H1 (cell line): Measurements from ENCODE around the gene PPP4R4. TPM values are rescaled to one million over a fixed set of nuclear protein-coding genes. Genes with fewer than 3 reads are reported as not detected.

Source experiments
- CTCF ChIA-PET: fragments of 300-600 bp; sonication (Branson Sonifier 250); formaldehyde crosslinking; loops from one replicate; lab custom pipeline; 2021; ENCODE audit not compliant: partially characterized antibody; lab: Charles Lee
- POLR2A ChIA-PET: fragments of 300-600 bp; sonication (Branson Sonifier 250); formaldehyde crosslinking; loops from one replicate; lab custom pipeline; 2021; ENCODE audit warnings: inconsistent platforms; ENCODE audit not compliant: partially characterized antibody; lab: Charles Lee
- DNase-seq, 2 experiments: peaks; one replicate each; pipeline versions ENCODE4 v3.0.0 to v3.0.0-alpha.2; 2010 to 2022; ENCODE audit warnings: low spot score in 2 of 2, low read depth in 1 of 2, mixed read lengths in 1 of 2
- FAIRE-seq: peaks from 2 replicates; lab custom pipeline; 2011; peaks lifted over from hg19 to GRCh38; lab: Jason Lieb, UNC
- H2AFZ ChIP-seq: 2 replicates; pipeline ENCODE4 v1.8.1; 2012; ENCODE audit warnings: low read length, inconsistent platforms
- H2AK5ac ChIP-seq: 2 replicates; pipeline ENCODE4 v1.6.1; 2013; ENCODE audit warnings: low read depth, low read length
- H2BK120ac ChIP-seq: replicated peaks from 2 replicates; pipeline ENCODE3; 2013; ENCODE audit warnings: low read depth, low read length, inconsistent platforms
- H2BK12ac ChIP-seq: 2 replicates; pipeline ENCODE4 v1.6.1; 2013; ENCODE audit warnings: low read depth, low read length
- H2BK15ac ChIP-seq: 2 replicates; pipeline ENCODE4 v1.6.1; 2013; ENCODE audit warnings: low read length
- H2BK20ac ChIP-seq: 2 replicates; pipeline ENCODE4 v1.6.1; 2013; ENCODE audit warnings: low read length
- H2BK5ac ChIP-seq: 2 replicates; pipeline ENCODE4 v1.6.1; 2013; ENCODE audit warnings: low read depth, low read length
- H3K14ac ChIP-seq: 2 replicates; pipeline ENCODE4 v1.6.1; 2013; ENCODE audit warnings: inconsistent platforms; ENCODE audit not compliant: insufficient read length
- H3K18ac ChIP-seq: 2 replicates; pipeline ENCODE4 v1.6.1; 2013; ENCODE audit warnings: low read length; ENCODE audit errors: extremely low read depth
- H3K23ac ChIP-seq: 2 replicates; pipeline ENCODE4 v1.6.1; 2013; ENCODE audit warnings: inconsistent platforms; ENCODE audit not compliant: insufficient read length
- H3K23me2 ChIP-seq: 2 replicates; pipeline ENCODE4 v1.6.1; 2013; ENCODE audit warnings: low read depth, low read length
- H3K27ac ChIP-seq: 2 replicates; pipeline ENCODE4 v1.6.1; 2011; ENCODE audit warnings: low read depth, low read length, inconsistent platforms
- H3K27me3 ChIP-seq, 4 experiments: replicated peaks in 1 of 4; 1 replicate in 1 of 4; 2 replicates in 3 of 4; pipeline versions ENCODE4 v1.6.1 to v1.8.1; 2011 to 2013; ENCODE audit warnings: low read length in 3 of 4, mild to moderate bottlenecking in 3 of 4, inconsistent platforms in 2 of 4, mixed read lengths in 2 of 4, moderate library complexity in 1 of 4; ENCODE audit not compliant: control insufficient read depth in 3 of 4, insufficient read depth in 3 of 4; ENCODE audit errors: extremely low read depth in 1 of 4
- H3K36me3 ChIP-seq, 4 experiments: 2 replicates each; pipeline versions ENCODE4 v1.6.1 to v1.8.1; 2011 to 2013; ENCODE audit warnings: mild to moderate bottlenecking in 4 of 4, low read length in 3 of 4, moderate library complexity in 2 of 4, control low read depth in 1 of 4, inconsistent platforms in 1 of 4; ENCODE audit not compliant: insufficient read depth in 4 of 4, control insufficient read depth in 2 of 4
- H3K4ac ChIP-seq: replicated peaks from 2 replicates; pipeline ENCODE3; 2013; ENCODE audit warnings: low read length, low read depth, mixed read lengths, inconsistent platforms; ENCODE audit not compliant: insufficient read length
- H3K4me1 ChIP-seq, 4 experiments: replicated peaks in 1 of 4; 1 replicate in 1 of 4; 2 replicates in 3 of 4; pipeline versions ENCODE4 v1.6.1 to v1.8.1; 2011 to 2013; ENCODE audit warnings: low read length in 3 of 4, inconsistent platforms in 2 of 4, mixed read lengths in 1 of 4; ENCODE audit not compliant: insufficient read depth in 4 of 4, control insufficient read depth in 3 of 4
- H3K4me2 ChIP-seq, 2 experiments: 2 replicates each; pipeline versions ENCODE4 v1.6.1 to v1.8.1; 2011 to 2013; ENCODE audit warnings: low read depth in 2 of 2, low read length in 2 of 2, control low read depth in 1 of 2, inconsistent platforms in 1 of 2, mild to moderate bottlenecking in 1 of 2; ENCODE audit not compliant: insufficient read depth in 1 of 2
- H3K4me3 ChIP-seq, 4 experiments: fragments of 200-600, 300-600 bp in 1 of 4; sonication (generic), shearing (Covaris generic), sonication (Bioruptor Twin) in 1 of 4; 2 replicates each; pipeline versions ENCODE4 v1.5.1 to v1.8.1; 2011 to 2016; ENCODE audit warnings: low read length in 4 of 4, low read depth in 3 of 4, control low read depth in 2 of 4, inconsistent platforms in 2 of 4, mild to moderate bottlenecking in 2 of 4, mixed read lengths in 1 of 4, moderate library complexity in 1 of 4; ENCODE audit not compliant: insufficient read depth in 2 of 4; ENCODE audit errors: extremely low read depth in 1 of 4
- H3K56ac ChIP-seq: replicated peaks from 2 replicates; pipeline ENCODE3; 2013; ENCODE audit warnings: low read depth, mild to moderate bottlenecking, mixed read lengths, low read length, inconsistent platforms; ENCODE audit not compliant: insufficient read length
- H3K79me1 ChIP-seq: 2 replicates; pipeline ENCODE4 v1.6.1; 2013; ENCODE audit warnings: low read depth, low read length, control low read depth
- H3K79me2 ChIP-seq, 2 experiments: 2 replicates each; pipeline versions ENCODE4 v1.6.1 to v1.8.1; 2012 to 2013; ENCODE audit warnings: low read length in 2 of 2, mild to moderate bottlenecking in 2 of 2, inconsistent platforms in 1 of 2; ENCODE audit not compliant: insufficient read depth in 2 of 2, control insufficient read depth in 1 of 2
- H3K9ac ChIP-seq, 4 experiments: replicated peaks in 1 of 4; 1 replicate in 1 of 4; 2 replicates in 3 of 4; pipeline versions ENCODE4 v1.6.1 to v1.8.1; 2011 to 2013; ENCODE audit warnings: low read depth in 3 of 4, low read length in 3 of 4, control low read depth in 2 of 4, mild to moderate bottlenecking in 2 of 4, moderate library complexity in 2 of 4, inconsistent platforms in 1 of 4; ENCODE audit errors: extremely low read depth in 1 of 4
- H3K9me3 ChIP-seq, 2 experiments: 2 replicates each; pipeline versions ENCODE4 v1.6.1 to v1.8.1; 2012 to 2013; ENCODE audit warnings: mild to moderate bottlenecking in 2 of 2, moderate library complexity in 2 of 2, control low read depth in 1 of 2, inconsistent platforms in 1 of 2, low read depth in 1 of 2, low read length in 1 of 2, mixed read lengths in 1 of 2; ENCODE audit not compliant: insufficient read depth in 2 of 2
- H4K20me1 ChIP-seq, 2 experiments: replicated peaks in 1 of 2; 2 replicates each; pipeline versions ENCODE3 to v1.8.1; 2011 to 2013; ENCODE audit warnings: inconsistent platforms in 2 of 2, low read length in 2 of 2, mild to moderate bottlenecking in 1 of 2; ENCODE audit not compliant: insufficient read depth in 2 of 2, control insufficient read depth in 1 of 2
- H4K5ac ChIP-seq: 2 replicates; pipeline ENCODE4 v1.6.1; 2013; ENCODE audit warnings: low read length, low read depth, mixed read lengths, inconsistent platforms; ENCODE audit not compliant: insufficient read length
- H4K8ac ChIP-seq: 2 replicates; pipeline ENCODE4 v1.8.0; 2013; ENCODE audit warnings: mild to moderate bottlenecking, moderate library complexity, low read length, inconsistent platforms; ENCODE audit not compliant: insufficient read depth; ENCODE audit errors: extremely low read depth
- H4K91ac ChIP-seq: replicated peaks from 2 replicates; pipeline ENCODE3; 2013; ENCODE audit warnings: low read length, mixed read lengths, inconsistent platforms; ENCODE audit not compliant: insufficient read length
- BACH1 ChIP-seq: IDR thresholded peaks from 2 replicates; pipeline ENCODE4 v1.6.1; 2012; ENCODE audit warnings: low read length, improper control_type of control experiment
- CBX5 ChIP-seq: fragments of 300-800, 300-1000 bp; sonication (generic); IDR thresholded peaks from 2 replicates; pipeline ENCODE4 v1.7.1; 2016; ENCODE audit warnings: antibody characterized with exemption, low read length, low read depth
- EGR1 ChIP-seq: IDR thresholded peaks from 2 replicates; pipeline ENCODE4 v1.6.1; 2011; ENCODE audit warnings: low read depth, low read length, borderline replicate concordance
- HDAC6 ChIP-seq: IDR thresholded peaks from one replicate; pipeline ENCODE4 v1.7.1; 2012; ENCODE audit warnings: low read depth, mild to moderate bottlenecking, inconsistent platforms, low read length, moderate library complexity
- JUN ChIP-seq: IDR thresholded peaks from 2 replicates; pipeline ENCODE4 v1.6.1; 2011; ENCODE audit warnings: low read depth, mild to moderate bottlenecking, improper control_type of control experiment, low read length
- NANOG ChIP-seq: IDR thresholded peaks from 2 replicates; pipeline ENCODE4 v1.6.1; 2011; ENCODE audit warnings: low read length, low read depth, mild to moderate bottlenecking, inconsistent platforms; ENCODE audit not compliant: insufficient read depth, poor library complexity, severe bottlenecking
- POLR2AphosphoS5 ChIP-seq: IDR thresholded peaks from 2 replicates; pipeline ENCODE4 v1.6.1; 2011; ENCODE audit warnings: low read depth, low read length
- RAD21 ChIP-seq, 2 experiments: IDR thresholded peaks in 1 of 2; conservative IDR thresholded peaks in 1 of 2; 2 replicates each; pipeline ENCODE4 v1.6.1; 2011; ENCODE audit warnings: low read depth in 2 of 2, low read length in 2 of 2, improper control_type of control experiment in 1 of 2, inconsistent platforms in 1 of 2, mild to moderate bottlenecking in 1 of 2, moderate library complexity in 1 of 2
- RFX5 ChIP-seq: IDR thresholded peaks from 2 replicates; pipeline ENCODE4 v1.6.1; 2011; ENCODE audit warnings: low read depth, low read length, improper control_type of control experiment, borderline replicate concordance
- RNF2 ChIP-seq: fragments of 200-900, 300-1000 bp; sonication (generic); IDR thresholded peaks from 2 replicates; pipeline ENCODE4 v1.7.1; 2016; ENCODE audit warnings: borderline replicate concordance, low read depth, mild to moderate bottlenecking, antibody characterized with exemption, low read length; ENCODE audit not compliant: poor library complexity, severe bottlenecking; ENCODE audit errors: missing control alignments
- SP2 ChIP-seq: IDR thresholded peaks from 2 replicates; pipeline ENCODE4 v1.6.1; 2012; ENCODE audit warnings: mild to moderate bottlenecking, low read length, inconsistent platforms
- TEAD4 ChIP-seq: IDR thresholded peaks from 2 replicates; pipeline ENCODE4 v1.6.1; 2012; ENCODE audit warnings: low read depth, low read length, inconsistent platforms, mixed read lengths
- USF2 ChIP-seq: IDR thresholded peaks from 2 replicates; pipeline ENCODE4 v1.6.1; 2011; ENCODE audit warnings: low read length, improper control_type of control experiment
- YY1 ChIP-seq: IDR thresholded peaks from 2 replicates; pipeline ENCODE4 v1.6.1; 2011; ENCODE audit warnings: low read depth, mild to moderate bottlenecking, low read length
- polyA plus RNA-seq, 7 experiments: library from polyadenylated mRNA; depleted of rRNA in 3 of 7; stranded (reverse) in 5 of 7; unstranded in 2 of 7; fragments of >200 nt in 5 of 7; fragments of 200-250 nt in 2 of 7; gene quantifications; 1 replicate in 5 of 7; 2 replicates in 1 of 7; 4 replicates in 1 of 7; pipeline versions ENCODE4 v1.2.1 to v1.2.3, GENCODE V29; 2011 to 2013; ENCODE audit warnings: missing spikeins in 2 of 7, mixed read lengths in 2 of 7
- total RNA-seq: library from RNA; stranded (reverse); fragmentation: NEBNext Ultra II Directional; extraction: Animal tissue kit (Norgen Biotek cat#: 25700); gene quantifications from 2 replicates; pipeline ENCODE4 v1.2.1, GENCODE V29; 2021

Gene PPP4R4
- total and polyA plus RNA-seq, 2 of the 8 experiments (the other 6 are each of a cell fraction or from before 2014, with no cell fraction given), result 3.3 to 9.6 TPM

- Histone ChIP-seq H3K27me3 (no peaks in the 10 kb centered on the region), H3K4me1 (no peaks in the 10 kb centered on the region), H3K56ac (no peak overlapping the region), H3K36me3 (no peaks in the 10 kb centered on the region), H3K79me1 (no peaks in the 10 kb centered on the region), H3K23me2 (no peaks in the 10 kb centered on the region), H3K4me3 (no peak overlapping the region), H2BK20ac (no peak overlapping the region), H3K9ac (no peak overlapping the region), H3K14ac (no peak overlapping the region), H4K91ac (no peak overlapping the region), H2BK15ac (no peak overlapping the region), H3K4ac (no peak overlapping the region), H3K79me2 (no peaks in the 10 kb centered on the region), H2BK12ac (no peak overlapping the region), H2BK120ac (no peak overlapping the region), H2AK5ac (no peak overlapping the region), H3K23ac (no peak overlapping the region), H4K8ac (no peak overlapping the region), H3K18ac (no peak overlapping the region), H2BK5ac (no peak overlapping the region), H3K4me2 (no peak overlapping the region), H3K27ac (no peak overlapping the region), H3K9me3 (peaks cover 7 to 12% of the 10 kb centered on the region in 2 experiments; a peak in 3 of 4 replicates), H4K5ac (no peak overlapping the region), H2AFZ (no peak overlapping the region), H4K20me1 (no peaks in the 10 kb centered on the region)
- DNase-seq (no peak), FAIRE-seq (no peak)
- ChIA-PET CTCF (interaction anchor here (0.6 to 1.5 kb wide), 3 partner anchors 20 to 220 kb away, joined by 3 to 5 read pairs (median 3); no protein-coding TSS in a partner anchor), POLR2A (no interaction called here)
- TF ChIP-seq BACH1 (no peak), EGR1 (no peak), JUN (no peak), HDAC6 (no peak), CBX5 (no peak), NANOG (no peak), USF2 (no peak), TEAD4 (no peak), RFX5 (no peak), SP2 (no peak), YY1 (no peak), POLR2AphosphoS5 (no peak), RNF2 (no peak), RAD21 (IDR thresholded peaks at IDR 0.05 in 1 of 2, conservative IDR thresholded peaks at IDR 0.05 in 1 of 2; ENCODE audit: low read depth in 2 of 2, low read length in 2 of 2) (no peak)
Observed at GRCh38 chr14:94157197-94157596, 16.9 kb upstream of the PPP4R4 start.
